ENCODE results near the gene ALPI.

- TF ChIP-seq CTCF (IDR thresholded peaks at IDR 0.05), result no peak
- TF ChIP-seq POLR2AphosphoS5 (IDR thresholded peaks at IDR 0.05), result no peak
- no peak for TF ChIP-seq POLR2A (IDR thresholded peaks at IDR 0.05)
Measured at GRCh38 chr2:232480201-232481190, 24.5 kb downstream of the ALPI start.

Measured in prostate gland (tissue), 2 donors.